Epidermal melanocyte (primary cell): Measurements from ENCODE around the gene CROCC2.

Experiments
- DNase-seq: peaks from one replicate; pipeline ENCODE4 v3.0.0; 2011; ENCODE audit warnings: low spot score; ENCODE audit not compliant: insufficient read length

The CROCC2 gene

DNA sequence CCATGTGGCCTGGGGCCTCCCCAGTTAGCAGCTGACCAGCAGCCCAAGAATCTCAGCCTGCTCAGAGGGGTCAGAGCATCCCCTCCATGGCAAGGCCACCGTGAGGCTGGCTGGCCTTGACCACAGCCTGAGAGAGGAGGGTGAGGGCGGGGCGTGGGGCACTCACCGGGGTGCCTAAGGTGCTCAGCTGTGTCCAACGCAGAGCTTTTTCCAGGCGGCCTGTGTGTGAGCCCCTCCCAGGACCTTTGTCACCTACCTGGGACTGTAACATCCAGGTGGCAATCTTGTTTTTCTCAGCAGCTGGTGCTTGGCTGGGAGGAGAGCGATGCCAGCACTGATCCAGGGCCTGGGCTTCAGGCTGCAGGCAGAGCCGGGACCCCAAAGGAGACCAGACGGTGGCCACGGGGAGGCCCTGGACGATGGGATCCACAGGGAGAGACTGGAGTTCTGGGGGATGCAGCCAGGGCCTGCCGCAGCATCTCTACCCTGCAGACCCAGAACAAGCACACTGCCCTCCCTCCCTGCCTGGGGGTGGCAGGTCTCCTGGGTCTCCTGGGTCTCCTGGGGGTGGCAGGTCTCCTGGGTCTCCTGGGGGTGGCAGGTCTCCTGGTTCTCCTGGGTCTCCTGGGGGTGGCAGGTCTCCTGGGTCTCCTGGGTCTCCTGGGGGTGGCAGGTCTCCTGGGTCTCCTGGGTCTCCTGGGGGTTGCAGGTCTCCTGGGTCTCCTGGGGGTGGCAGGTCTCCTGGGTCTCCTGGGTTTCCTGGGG is 104.6 kb downstream of the CROCC2 start:
- DNase-seq = no peak

DNA sequence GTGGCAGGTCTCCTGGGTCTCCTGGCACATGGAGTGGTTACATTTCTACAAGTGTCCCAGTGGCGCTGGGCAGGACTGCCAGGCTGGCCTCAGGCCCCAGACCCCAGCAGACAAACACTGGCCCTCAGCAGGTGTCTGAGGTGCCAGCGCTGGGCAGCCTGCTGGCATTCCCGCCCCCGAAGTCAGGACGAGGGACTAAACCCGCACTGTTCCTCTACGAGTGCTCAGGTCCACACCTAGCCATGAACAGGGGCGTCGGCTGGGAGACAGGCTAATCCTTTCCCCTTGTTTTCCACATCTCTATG is 105.1 kb downstream of the CROCC2 start:
- DNase-seq = no peak

DNA sequence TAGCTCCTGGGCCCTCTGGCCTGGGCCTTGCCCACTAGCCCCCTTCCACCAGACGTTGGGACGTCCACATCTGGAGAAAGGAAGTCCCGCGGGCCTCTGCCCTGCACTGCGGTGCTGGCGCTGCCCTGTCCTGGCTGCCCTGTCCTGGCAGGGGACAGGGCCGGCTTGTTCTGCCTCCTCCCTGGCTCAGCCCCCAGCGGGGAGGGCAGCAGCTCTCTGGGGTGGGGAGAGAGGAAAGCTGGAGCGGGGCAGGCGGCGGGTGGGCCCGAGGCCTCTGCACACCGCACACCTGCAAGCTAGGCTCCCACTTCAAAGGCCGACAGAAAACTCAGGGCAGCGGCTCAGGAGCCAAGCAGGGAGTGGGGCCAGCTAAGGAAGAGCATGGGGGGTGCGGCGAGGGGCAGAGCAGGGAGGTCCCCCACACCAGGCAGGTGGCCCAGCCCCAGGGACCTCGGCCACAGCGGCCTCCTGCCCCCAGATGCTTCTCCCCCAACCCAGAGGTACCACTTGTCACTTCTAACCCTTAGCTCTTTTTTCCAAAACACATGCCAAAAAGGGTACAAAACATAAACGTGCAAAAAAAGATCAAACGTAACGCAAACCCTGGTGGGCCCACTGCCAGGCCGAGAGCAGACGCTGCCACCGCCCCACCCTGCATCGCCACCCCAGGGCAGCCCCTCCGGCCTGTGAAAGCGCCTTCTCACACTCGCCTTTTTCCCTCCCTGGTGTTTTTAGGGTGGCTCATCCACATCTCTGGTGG is 105.8 kb downstream of the CROCC2 start:
- no peak for DNase-seq

DNA sequence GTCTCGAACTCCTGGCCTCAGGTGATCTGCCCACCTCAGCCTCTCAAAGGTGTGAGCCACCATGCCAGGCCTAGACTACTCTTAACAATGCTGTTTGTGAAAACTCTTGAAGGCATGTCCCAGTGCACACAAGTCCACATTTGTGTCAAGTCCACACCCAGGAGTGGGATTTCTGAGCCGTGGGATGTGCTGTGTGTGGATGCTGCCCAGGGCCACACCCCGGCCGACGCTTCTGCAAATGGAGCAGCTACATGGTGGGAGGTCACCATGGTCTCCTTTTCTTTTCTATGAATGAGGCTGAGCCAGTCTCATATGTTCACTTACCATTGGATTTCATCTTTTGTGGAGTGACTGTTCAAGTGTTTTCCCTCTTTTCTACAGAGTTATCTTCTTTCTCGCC is 108.1 kb downstream of the CROCC2 start:
- DNase-seq = no peak

DNA sequence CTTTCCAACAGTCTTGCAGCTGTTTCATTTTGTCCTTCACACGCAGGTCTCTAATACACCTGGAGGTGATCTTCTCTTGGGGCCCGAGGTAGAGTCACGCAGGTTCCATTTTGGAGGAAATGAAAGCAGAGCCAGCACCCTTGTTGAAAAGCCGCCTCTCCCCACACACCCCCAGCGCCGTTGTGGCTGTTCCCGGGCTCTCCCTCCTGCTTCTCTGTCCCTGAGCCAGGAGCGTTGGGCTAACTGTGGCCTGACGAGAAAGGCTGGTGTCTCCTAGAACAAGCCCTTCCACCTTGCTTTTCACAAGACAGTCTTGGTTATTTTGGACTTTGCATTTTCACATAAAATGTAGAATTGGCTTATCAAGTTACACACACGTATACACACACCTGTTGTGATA is 108.6 kb downstream of the CROCC2 start:
- no peak for DNase-seq

DNA sequence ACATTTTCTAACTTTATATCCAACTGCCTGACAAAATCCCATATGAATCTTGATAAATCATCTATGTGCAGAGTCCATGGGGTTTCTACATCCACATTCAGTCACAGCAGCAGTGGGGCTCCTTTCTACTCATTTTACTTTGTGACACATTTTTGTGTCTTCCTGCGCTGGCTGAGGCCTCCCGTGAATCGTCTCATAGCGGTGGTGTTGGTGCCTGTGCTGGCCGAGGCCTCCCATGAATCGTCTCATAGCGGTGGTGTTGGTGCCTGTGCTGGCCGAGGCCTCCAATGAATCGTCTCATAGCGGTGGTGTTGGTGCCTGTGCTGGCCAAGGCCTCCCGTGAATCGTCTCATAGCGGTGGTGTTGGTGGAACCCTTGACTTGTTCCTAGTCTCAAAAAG is 109.3 kb downstream of the CROCC2 start:
- DNase-seq = no peak

DNA sequence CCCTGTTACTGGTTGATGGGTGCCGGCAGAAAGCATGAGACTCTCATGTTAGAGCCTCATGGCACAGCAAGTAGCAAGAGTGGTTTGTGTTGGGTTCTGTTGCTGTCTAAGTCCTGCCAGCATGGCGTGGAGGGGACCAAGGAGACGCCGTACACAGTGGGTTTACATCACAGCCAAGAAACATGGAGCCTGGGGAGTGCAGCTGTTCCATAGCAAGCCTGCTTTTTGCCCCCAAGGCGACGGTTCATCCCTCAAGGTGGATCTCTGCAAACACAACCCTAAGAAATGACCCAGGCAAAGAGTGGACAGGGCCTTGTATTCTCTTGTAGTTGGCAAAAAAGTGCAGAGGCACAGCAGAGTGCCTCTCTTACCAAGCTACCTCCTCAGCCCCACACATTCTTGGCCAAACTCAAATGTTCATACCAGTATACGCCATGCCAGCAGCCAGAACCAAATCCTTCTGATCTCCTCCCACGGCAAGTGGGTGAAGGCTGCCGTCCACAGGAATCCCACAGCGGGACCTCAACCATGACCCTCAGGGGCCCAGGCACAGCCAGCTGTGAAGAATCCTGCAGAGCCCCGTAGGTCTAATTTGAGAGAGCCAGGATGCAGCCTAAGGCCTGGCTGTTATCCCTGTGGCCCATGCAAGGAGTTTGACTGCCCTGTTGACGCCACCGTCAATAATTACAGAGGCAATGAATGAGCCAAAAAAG is 111.2 kb downstream of the CROCC2 start:
- no peak for DNase-seq

DNA sequence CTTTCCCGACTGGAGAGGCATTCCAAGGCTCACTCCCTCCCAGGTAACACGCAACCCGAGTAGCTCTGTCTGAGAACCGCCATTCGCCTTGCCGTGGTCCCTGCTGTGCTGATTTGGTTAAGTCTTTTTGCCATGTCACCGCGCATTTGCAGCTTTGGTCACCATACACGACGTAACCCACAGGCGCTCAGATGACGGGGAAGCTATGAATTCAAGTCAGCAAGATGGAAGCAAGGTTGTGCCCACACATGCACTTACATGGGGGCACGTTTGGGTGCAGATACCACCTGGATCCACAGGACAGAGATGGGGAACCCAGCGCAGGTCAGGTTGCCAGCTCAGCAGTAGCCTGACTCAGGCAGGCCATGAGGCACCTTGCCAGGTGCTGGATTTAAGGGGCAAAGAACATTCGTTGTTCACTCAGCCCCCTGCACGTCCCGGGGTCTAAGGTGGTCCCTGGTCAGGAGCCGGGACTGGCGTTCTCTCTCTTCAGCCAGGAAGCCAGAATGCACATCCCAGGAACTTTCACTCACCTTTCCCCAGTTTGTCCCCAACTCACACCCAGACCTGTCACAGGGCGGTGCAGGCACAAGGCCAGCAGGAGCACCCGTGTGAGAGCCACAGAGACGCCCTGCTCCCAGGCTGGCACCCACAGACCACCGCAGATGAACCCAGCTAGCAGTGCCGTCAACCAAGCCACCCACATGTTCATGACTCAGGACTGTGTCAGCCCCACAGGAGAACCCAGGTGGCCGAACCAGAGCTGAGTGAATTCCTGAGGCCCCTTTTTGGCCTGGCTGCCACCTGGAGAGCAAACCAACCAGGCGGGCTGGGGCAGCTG is 112.1 kb downstream of the CROCC2 start:
- DNase-seq = no peak

DNA sequence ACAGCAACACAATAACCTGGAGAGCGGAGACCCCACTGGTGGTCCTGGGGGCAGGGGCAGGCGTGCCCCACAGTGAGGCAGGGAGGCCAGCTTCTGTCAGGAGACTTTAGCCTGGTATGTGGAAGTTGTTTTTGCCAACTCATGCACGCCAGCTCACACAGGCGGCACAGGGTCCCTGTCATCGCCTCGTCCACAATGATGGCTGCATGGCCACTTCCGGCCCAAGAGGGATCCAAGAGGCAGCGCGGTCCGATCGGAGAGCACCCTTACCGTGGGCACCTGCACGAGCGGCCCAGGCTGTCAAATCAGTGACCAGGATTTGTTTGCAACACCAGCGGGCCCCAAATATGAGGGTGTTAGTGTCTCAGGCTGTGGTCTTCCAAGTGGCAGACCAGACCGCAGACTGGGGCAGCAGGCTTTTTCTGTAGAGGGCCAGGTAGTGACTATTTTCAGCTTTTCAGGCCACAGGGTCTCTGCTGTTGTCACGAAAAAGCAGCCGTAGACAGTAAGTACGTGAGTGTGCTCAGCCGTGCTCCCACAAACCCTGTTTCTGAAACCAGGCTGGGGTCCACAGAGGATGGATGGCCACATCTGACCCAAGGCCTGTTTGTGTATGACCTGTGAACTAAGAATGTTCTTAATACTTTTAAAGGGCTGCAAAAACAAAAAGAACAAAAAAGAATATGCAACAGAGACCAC is 113.5 kb downstream of the CROCC2 start:
- DNase-seq = no peak

DNA sequence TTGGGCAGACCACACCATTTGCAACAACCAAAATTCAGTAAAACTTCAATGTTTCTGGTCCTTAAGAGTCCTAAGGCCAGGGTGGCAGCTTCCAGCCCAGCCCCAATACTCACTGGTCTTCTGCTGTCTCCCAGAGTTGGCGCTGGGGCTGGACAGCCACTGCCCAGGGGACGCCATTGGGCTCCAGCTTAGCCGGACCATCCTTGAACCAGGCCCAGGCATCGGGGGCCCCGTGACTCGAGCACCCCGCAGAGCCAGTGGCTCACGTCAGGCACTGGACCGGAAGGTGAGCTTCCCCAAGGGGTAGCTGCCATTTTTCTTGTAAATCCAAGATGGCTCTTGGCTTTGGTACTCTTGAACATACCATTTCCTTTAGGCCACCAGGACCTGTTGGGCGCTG is 114.1 kb downstream of the CROCC2 start:
- no peak for DNase-seq

DNA sequence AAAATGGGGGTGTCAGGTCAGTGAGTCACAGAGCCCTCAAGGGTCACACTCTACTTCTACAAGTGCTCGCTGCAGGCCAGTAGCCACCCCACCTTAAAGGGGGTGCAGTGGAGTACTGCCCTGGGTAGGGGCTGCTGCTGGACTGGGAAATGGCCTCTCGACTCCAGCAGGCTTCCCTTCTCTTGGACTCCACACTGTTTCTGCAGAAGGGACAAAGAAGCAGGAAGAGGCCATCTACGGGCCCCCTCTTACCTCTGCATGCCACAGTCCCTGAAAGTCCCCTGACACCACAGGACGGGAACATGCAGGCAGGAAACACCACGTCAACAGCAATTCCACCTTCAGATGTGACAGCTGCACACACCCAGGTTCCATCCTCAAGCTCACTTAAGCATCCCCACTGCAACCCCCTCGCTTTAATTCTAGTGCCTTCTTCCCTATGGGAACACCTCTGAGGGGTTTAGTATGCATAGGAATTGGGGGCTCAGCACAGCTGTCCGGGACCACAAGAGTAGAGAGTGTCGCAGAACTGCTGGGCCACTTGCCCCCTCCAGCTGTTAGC is 114.6 kb downstream of the CROCC2 start:
- DNase-seq = no peak

DNA sequence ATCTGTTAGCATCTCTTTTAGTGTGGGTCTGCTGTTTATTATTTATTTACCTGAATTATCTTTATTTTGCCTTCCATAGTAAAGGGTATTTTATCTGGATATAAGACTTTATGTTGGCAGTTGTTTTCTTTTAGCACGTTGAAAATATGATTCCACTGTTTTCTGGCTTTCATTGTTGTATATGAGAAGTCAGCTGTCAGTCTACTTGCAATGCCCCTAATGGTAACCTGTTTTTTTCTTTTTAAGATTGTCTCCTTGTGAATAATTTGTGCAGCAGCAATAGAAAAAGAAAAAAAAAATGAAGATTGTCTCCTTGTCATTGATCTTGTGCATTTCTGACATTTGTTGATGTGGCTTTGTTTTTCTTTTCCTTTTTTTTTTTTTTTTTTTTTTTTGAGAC is 119.5 kb downstream of the CROCC2 start:
- no peak for DNase-seq

DNA sequence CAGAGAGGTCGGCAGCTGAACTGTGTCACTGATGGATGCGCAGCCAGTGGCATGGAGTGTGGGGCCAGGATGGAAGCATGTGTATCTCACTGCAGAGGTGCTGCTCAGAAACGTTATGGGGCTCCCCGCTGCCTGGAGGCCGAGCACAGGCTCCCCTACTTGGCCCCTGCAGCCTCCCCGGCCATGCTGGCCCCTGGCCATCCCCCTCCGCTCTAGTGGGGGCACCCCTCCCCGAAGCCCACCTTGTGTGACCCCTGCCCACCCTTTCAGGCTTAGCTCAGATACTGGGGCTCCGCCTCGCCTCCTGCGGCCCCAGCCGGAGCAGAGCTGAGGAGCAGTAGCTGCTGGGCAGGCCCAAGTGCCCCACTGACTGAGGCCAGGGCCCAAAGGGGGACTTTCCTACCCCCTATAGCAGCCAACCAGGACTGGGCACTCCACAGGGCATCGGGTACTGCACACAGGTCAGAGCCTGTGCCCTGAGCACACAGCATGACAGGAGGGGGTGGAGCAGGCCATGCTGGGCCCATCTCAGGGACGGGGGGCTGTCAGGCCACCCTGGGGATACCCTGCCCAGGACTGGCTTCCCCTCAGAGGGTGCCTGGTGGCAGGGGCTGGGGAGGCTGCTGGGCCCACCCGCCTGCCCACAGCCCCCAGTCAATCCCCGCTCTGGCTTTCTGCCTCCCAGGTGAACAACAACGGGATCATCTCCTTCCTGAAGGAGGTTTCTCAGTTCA is 123.6 kb downstream of the CROCC2 start:
- no peak for DNase-seq

DNA sequence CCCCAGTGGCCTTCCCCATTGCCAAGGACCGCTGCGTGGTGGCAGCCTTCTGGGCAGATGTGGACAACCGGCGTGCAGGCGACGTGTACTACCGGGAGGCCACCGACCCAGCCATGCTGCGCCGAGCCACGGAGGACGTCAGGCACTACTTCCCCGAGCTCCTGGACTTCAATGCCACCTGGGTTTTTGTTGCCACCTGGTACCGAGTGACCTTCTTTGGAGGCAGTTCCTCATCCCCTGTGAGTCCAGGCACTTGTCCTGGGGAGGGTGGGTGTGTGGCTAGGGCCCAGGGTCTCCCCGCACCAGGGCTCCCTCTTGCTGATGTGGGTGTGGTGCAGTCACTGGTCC is 124.2 kb downstream of the CROCC2 start:
- no peak for DNase-seq

DNA sequence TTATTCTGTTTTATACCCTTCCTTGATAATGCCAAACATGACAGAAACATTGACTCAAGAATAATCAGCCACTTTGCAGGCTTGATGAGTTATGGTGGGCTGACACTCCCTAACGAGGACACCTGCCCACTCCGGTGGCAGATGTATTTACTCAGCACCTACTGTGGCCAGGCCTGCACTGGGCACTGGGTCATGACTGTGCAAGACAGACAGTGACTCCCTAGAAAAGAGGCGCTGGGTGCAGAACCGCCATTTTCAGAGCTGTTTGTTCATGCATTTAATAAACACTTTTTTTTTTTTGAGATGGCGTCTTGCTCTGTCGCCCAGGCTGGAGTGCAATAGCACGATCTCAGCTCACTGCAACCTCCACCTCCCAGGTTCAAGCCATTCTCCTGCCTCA is 124.7 kb downstream of the CROCC2 start:
- no peak for DNase-seq

DNA sequence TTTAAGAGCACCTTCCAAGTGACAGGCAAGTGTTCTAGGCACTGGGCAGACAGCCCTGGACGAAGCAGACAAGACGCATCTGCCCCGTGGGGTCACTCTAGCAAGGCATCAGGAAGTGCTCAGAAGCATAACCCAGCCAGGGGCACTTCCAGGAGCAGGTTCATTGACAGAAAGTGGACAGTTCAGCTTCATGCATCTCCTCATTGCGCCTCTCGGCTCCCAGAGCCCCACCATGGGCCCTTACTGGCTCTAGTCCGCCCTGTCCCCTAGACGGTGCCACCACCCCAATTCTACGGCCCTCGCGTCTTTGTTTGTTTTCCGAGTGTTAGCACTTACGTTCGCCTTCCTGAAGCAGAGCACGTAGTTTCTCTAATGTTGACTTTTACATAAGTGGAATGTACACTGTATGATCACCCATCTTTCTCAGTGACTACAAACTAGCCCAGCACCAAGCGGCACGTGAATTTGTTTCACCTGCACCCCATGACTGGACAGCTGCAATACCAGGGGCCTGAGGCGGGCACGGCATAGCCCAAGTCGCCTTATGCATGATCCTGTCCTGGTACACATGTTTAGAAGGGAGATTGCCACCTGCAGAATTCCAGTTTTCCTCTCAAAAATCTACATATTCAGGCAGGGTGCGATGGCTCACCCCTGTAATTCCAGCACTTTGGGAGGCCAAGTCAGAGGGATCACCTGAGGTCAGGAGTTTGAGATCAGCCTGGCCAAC is 125.5 kb downstream of the CROCC2 start:
- DNase-seq = no peak

DNA sequence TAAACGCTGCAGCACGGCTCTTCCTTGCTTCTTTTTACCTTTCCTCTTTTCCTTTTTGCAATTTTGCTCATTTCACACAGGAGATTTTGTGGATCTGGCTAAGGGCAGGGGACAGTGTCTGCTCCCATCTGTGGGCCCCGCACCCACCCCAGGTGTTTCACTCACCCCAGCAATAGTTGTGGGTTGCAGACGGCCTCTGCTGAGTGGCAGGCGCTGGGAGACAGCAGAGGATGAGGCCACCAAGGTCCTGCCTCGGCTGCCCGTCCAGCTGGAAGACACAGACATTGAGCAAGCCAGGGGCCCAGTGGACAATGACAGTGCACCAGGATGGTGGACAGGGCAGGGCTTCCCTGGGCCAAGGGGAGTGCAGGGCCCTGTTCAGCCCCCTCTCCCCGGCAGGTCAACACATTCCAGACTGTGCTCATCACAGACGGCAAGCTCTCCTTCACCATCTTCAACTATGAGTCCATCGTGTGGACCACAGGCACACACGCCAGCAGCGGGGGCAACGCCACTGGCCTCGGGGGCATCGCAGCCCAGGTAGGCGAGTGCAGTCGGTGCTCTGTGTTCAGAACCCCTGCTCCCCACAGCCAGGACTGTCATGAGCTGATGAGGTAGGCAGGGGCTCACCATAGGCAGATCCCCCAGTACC is 127.3 kb downstream of the CROCC2 start:
- DNase-seq = no peak

DNA sequence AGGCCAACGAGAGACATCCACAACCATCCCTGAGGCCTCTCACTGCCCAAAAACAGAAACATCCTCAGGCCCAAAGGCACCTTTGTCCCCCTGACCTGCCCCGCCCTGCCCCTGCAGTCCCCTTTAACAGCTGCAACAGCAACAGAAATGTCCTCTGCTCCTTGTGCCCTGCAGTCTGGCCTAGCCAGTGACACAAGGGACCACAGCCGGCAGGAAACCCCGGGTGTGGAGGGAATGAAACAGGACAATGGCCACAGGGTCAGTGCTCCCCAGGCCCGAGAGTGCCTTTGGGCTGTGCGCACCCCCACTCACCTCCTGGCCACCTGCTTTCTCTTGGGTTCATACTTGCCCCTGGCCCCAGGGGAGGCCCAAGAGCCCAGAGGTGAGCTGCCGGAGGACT is 127.9 kb downstream of the CROCC2 start:
- no peak for DNase-seq
